ENCODE data around the gene CACNB1.

CACNB1 gene

GRCh38 chr17:39225308-39225958 lies 28.0 kb upstream of the CACNB1 start, which contains the start of gene STAC2:
STAC2 (minus strand) TSS chr17:39225945; CDS start chr17:39225502, 443 bp downstream.
- DNase-seq: no peak

- DNase-seq: no peak
Observed at GRCh38 chr17:39224778-39225307, 27.4 kb upstream of the CACNB1 start.

- no peak for DNase-seq
Observed at GRCh38 chr17:39223907-39224777, 26.7 kb upstream of the CACNB1 start.

- DNase-seq: no peak
Observed at GRCh38 chr17:39222866-39223834, 25.7 kb upstream of the CACNB1 start.

GRCh38 chr17:39222151-39222550 lies 24.7 kb upstream of the CACNB1 start:
- no peak for DNase-seq

GRCh38 chr17:39221572-39221971 lies 24.1 kb upstream of the CACNB1 start:
- no peak for DNase-seq

GRCh38 chr17:39219647-39220154 lies 22.2 kb upstream of the CACNB1 start:
- no peak for DNase-seq

GRCh38 chr17:39218906-39219305 lies 21.4 kb upstream of the CACNB1 start:
- no peak for DNase-seq

- no peak for DNase-seq
Observed at GRCh38 chr17:39217734-39218369, 20.4 kb upstream of the CACNB1 start.

GRCh38 chr17:39213852-39214251 lies 16.4 kb upstream of the CACNB1 start:
- DNase-seq: no peak

GRCh38 chr17:39212841-39213480 lies 15.5 kb upstream of the CACNB1 start:
- DNase-seq: no peak

- DNase-seq: no peak
Observed at GRCh38 chr17:39212195-39212810, 14.8 kb upstream of the CACNB1 start.

GRCh38 chr17:39210093-39210434 lies 12.6 kb upstream of the CACNB1 start:
- no peak for DNase-seq

GRCh38 chr17:39209317-39210092 lies 12.0 kb upstream of the CACNB1 start:
- DNase-seq: peak; percentile 75

- DNase-seq: no peak
Observed at GRCh38 chr17:39208893-39209292, 11.4 kb upstream of the CACNB1 start.

GRCh38 chr17:39208136-39208535 lies 10.7 kb upstream of the CACNB1 start:
- DNase-seq: no peak

- no peak for DNase-seq
Observed at GRCh38 chr17:39205112-39205526, 7.7 kb upstream of the CACNB1 start.

GRCh38 chr17:39204245-39204644 lies 6.8 kb upstream of the CACNB1 start:
- DNase-seq: no peak

- DNase-seq: no peak
Observed at GRCh38 chr17:39200957-39201510, 3.6 kb upstream of the CACNB1 start.
